HG03135 (cell line): ENCODE measurements around the gene DUSP22.
A peak's percentile ranks its signal among the peaks of the same experiment; 100 is the strongest.

Experiments
- ATAC-seq: cut with Tn5 transposase; IDR thresholded peaks from one replicate; pipeline ENCODE4 v1.9.1; 2021; ENCODE audit warnings: mild to moderate bottlenecking, moderate library complexity; ENCODE audit not compliant: unreplicated experiment

Gene DUSP22

GRCh38 chr6:336159-337114 lies 44.1 kb downstream of the DUSP22 start:
- peak; percentile 37 for ATAC-seq

GRCh38 chr6:337805-338368 lies 45.6 kb downstream of the DUSP22 start:
- ATAC-seq: no peak

- ATAC-seq: no peak
These were observed 46.6 kb downstream of the DUSP22 start for GRCh38 chr6:338815-339262.

GRCh38 chr6:339480-339879 lies 47.2 kb downstream of the DUSP22 start:
- ATAC-seq: no peak

- ATAC-seq: no peak
These were observed 48.1 kb downstream of the DUSP22 start for GRCh38 chr6:340186-340955.

- peak; percentile 32 for ATAC-seq
These were observed 48.9 kb downstream of the DUSP22 start for GRCh38 chr6:340991-341827.

- ATAC-seq: peak; percentile 59
These were observed 49.9 kb downstream of the DUSP22 start for GRCh38 chr6:341914-342831.

- no peak for ATAC-seq
These were observed 50.5 kb downstream of the DUSP22 start for GRCh38 chr6:342832-343179.

- ATAC-seq: no peak
These were observed 51.1 kb downstream of the DUSP22 start for GRCh38 chr6:343226-343935.

- ATAC-seq: no peak
These were observed 51.9 kb downstream of the DUSP22 start for GRCh38 chr6:343960-344815.

DNA sequence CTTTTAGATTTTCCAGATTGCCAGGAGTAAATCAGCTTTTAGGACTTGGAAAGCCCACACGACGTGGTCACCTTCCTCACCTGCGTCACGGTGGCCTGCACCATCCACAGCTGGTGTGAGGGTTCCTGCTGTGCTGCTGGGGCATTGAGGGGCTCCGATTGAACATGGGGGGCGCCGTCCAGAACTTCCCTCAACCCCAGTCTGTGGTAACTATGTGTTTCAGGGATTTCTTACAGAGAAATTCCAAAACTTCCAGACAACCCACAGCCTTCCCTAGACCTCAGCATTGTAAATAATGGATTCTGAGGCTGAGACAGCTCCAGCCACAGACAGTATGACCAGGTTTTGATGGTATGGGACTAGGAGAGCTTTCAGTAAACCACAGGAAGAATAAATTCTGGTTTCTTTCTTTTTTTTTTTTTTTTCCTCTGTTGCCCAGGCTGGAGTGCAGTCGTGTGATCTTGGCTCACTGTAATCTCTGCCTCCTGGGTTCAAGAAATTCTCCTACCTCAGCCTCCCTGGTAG lies 52.6 kb downstream of the DUSP22 start:
- no peak for ATAC-seq

GRCh38 chr6:345747-346385 lies 53.6 kb downstream of the DUSP22 start:
- no peak for ATAC-seq

- ATAC-seq: peak; percentile 9
These were observed 54.2 kb downstream of the DUSP22 start for GRCh38 chr6:346386-347030.

- peak; percentile 77 for ATAC-seq
These were observed 54.9 kb downstream of the DUSP22 start for GRCh38 chr6:347232-347631.

DNA sequence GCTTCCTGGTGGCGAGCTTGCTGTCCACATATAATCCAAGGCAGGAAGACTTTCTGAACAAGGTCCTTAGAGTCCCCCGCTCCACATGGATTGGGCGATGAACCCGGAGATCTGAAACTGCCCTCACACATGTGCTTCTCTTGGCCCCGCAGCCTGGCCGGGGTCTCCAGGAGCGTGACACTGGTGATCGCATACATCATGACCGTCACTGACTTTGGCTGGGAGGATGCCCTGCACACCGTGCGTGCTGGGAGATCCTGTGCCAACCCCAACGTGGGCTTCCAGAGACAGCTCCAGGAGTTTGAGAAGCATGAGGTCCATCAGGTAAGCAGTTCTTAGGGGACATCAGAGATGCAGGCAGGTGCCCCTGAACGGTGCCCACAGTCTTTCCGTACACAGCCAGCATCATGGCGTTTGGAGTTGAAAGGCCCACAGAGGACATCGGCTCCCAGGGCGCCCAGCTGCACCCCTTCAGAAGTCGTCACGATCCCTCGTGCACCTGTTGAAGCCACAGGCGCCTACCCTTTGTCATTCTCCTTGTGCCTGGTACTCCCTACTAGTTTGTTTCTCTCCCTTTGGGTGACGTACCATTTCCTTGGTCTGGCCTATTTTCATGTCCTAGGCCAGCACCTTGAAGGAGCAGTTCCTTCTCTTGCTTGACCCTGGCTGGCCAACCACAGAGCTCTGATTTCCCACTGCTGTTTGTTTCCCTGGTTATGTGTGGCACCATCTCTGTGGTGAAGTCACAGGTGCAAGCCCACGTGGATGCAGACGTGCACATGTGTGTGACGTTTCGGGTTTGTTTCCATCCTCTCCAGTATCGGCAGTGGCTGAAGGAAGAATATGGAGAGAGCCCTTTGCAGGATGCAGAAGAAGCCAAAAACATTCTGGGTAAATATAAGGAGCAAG lies 55.9 kb downstream of the DUSP22 start:
- no peak for ATAC-seq

- ATAC-seq: no peak
These were observed 56.6 kb downstream of the DUSP22 start for GRCh38 chr6:348860-349396.
